ENCODE results near the gene NEU4. TPM values are rescaled to one million over a fixed set of nuclear protein-coding genes. Genes with fewer than 3 reads are reported as not detected.

Gene NEU4
- total RNA-seq, 1 donor from 2014 or later, result under 0.01 TPM

DNA sequence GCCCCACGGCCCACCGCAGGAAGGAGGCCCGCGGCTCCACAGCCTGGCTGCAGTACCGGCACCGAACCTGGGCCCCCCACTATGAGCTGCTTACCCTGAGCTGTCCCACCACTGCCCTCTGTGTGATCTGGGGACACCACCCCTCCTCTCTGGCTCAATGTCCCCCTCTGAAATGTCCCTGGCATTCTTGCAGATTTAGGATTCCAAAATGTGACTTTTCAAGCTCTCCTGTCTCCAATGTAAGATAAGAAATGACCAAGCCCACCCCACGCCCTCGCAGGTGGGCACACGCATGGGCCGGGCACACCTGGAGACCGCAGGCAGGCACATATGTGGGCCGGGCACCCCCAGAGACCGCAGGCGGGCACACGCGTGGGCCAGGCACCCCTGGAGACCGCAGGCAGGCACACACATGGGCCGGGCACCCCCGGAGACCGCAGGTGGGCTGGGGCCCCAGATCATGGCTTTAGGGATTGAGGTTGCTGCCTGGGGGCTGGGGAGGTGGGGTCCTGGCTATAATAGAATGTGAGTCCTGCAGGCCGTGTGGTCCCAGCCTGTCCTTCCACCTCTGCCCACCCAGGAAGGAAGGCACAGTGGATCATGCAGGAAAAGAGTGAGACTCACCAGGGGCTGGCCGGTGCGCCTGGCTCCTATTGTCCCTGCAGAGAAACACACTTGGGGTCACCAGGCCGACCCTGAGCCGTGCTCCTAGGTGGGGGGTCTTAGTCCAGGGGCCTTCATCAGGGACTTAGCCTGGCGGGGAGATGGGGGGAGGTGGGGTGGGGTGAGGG, 42.5 kb downstream of the NEU4 start:
- no peak for DNase-seq (ENCODE audit: low read depth in 2 of 2)

DNA sequence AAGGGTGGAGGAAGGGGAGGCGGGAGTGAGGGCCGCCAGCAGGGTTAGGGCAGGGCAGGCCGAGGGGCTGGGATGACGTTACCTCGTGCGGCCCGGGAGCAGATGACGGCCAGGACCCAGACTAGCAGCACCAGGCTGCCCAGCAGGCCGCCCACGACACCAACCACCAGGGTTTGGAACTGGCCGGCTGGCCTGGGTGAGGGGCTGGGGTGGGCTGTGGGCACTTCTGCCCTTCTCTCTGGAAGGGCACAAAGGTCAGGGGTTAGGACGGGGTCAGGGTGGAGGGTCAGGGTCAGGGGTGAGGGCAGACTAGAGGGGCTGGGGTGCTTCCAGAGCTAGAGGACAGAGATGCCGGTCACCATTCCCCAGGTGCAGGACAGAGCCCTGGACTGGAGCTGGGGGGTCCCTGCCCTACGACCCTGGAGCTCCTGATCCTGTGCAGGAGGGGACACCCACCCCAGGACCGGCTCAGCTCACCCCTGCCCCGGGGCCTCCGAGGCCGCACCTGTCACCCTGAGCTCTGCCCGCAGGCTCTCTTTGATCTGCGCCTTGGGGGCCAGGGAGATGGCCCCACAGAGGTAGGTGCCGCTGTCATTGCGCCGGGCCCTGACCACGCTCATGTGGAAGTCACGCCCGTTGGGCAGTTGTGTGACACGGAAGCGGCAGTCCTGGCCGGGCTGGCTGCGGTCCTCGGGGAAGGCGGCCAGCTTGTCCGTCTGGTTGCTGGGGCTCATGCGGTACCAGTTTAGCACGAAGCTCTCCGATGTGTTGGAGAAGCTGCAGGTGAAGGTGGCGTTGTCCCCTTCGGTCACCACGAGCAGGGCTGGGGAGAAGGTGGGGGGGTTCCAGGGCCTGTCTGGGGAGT, 43.4 kb downstream of the NEU4 start:
- no peak for DNase-seq (ENCODE audit: low read depth in 2 of 2)

- DNase-seq (ENCODE audit: low read depth in 2 of 2), result no peak
Measured at GRCh38 chr2:241852981-241853631, 44.1 kb downstream of the NEU4 start.

- no peak for DNase-seq (ENCODE audit: low read depth in 2 of 2)
Measured at GRCh38 chr2:241853651-241854341, 44.8 kb downstream of the NEU4 start.

- peak in 1 of 2 donors; percentile 75 for DNase-seq (ENCODE audit: low read depth in 2 of 2)
Measured at GRCh38 chr2:241854342-241855244, 45.6 kb downstream of the NEU4 start.

GRCh38 chr2:241855245-241855887, 46.4 kb downstream of the NEU4 start:
- no peak for DNase-seq (ENCODE audit: low read depth in 2 of 2)

DNA sequence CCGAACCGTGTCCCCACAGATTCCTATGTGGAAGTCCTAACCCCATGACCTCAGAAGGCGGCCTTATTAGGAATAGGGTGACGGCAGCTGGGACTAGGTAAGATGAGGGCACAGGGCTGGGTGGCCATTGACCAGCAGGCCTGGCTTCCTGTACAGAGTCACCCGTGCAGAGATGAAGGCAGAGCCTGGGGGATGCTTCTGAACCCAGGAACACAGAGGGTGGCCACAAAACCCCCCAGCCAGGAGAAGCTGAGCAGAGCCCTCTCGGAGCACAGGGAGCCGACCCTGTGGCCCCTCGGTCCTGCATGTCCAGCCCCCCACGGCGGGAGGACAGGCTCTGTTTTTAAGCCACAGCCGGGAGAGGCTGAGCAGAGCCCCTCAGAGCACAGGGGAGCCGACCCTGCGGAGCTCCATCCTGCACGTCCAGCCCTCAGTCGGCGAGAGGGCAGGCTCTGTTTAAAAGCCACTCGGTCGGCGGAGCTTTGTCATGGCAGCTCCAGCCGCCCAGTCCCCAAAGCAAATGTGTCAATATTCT, 47.0 kb downstream of the NEU4 start:
- DNase-seq (ENCODE audit: low read depth in 2 of 2), result no peak

DNA sequence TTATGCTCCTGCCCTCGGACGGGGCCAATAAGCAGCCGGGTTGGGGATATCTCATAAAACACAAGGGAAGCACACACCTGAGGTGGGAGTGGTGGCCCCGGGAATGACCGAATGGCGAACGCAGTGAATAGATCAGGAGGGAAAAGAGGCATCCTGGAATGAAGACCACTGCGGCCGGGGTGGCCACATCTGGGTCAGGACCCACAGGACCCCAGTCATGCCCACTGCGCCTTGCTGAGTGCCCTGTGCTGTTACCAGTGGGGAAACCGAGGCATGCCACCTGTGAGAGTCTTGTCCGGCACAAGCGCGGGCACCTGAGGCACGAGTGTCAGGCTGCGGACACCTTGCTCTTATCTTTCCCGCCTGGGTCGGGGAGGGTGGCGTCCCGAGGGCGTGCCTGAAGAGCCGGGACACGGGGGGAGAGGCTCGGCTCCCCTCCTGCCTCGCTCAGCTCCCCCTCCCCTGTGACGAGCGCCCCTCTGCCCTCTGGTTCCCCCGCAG, 48.1 kb downstream of the NEU4 start:
- DNase-seq (ENCODE audit: low read depth in 2 of 2), result no peak

DNA sequence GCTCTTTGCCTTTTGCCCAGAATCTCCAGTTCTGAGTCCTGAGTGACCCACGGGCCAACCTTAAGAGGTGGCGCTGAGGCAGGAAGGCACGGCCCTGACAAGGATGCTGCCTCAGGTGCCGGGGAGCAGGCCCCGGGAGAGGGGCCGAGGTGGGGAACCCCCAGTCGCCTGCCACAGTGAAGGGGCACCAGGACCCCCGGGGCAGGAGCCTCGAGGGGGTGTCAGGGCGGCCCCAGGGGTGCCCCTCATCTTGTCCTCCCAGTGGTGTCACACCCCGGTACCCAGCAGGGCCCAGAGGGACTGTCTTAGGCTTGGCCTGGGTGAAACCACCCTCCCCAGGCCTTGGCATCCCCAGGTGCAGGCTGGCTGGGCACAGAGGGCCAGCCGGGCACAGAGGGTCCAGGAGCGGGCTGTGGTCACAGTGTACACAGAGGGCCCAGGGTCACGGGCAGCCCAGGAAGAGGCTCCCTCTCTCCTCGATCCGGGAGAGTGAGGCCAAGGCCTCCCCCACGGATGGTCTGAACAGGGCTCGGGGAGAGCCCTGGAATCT, 48.7 kb downstream of the NEU4 start:
- no peak for DNase-seq (ENCODE audit: low read depth in 2 of 2)

- DNase-seq (ENCODE audit: low read depth in 2 of 2), result no peak
Measured at GRCh38 chr2:241858206-241859016, 49.4 kb downstream of the NEU4 start, which contains the start of gene PDCD1. TSS of gene PDCD1 (minus strand) at chr2:241858894. CDS start at chr2:241858838, 56 bp downstream.

DNA sequence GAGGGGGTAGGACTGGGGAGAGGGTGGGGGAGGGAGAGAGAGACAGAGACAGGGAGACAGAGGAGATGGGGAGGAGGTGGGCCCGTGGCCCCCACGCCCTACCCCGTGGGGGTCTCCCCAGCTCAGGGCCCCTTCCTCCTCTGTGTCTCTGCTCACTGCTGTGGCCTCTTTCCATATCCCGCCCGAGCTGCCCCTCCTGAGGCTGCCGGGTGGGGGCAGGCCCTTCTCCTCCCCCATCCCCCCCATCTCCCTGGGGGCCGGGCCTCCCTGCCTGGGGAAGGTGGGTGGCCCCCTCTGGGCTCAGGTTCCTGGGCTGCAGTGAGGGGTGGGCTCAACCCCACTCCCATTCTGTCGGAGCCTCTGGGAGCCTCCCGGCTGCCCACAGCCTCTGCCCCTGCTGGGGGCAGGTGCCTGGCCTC, 50.0 kb downstream of the NEU4 start:
- no peak for DNase-seq (ENCODE audit: low read depth in 2 of 2)

- peak in 1 of 2 donors; percentile 74 for DNase-seq (ENCODE audit: low read depth in 2 of 2)
Measured at GRCh38 chr2:241859436-241860183, 50.6 kb downstream of the NEU4 start.

DNA sequence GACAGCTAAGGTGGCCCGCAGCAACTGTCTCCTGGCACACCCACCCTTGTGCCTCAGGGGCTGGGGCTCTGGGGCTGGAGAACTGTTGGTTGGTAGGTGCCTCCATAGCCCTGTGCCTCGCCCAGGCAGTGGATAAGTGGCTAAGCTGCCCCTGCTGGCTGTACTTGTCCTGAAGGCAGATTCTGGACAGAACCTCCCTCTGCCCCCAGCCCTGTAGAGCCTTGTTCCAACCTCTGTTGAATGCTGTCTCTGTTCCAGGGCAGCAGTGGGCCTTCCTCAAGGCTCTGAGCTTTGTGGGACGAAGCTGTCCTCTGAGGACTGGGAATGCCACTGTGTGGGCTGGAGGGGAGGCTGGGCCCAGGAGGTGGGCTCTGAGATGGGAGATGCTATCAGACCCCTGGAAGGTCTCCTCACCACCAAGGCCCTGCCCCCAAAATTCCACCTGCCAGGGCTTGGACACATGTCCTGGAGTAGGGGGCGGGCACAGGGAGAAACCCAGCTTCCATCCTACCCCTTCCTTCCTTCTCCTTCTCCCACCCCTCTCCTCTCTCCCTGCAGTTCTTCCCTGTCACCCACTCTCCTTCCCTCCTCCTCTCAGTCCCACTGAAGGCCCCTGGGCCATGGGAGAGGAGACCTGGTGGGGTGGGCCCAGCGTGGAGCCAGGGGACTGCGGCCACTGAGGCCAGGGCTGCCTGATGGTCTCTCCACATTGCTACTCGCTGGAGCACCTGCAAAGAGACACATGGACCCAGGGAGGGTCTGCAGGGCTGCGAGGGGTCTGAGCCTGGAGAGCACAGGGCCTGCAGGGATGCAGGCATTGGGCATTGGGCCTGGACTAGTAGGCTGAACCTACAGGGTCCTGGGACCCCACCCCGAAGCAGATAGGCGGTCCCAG, 51.4 kb downstream of the NEU4 start:
- DNase-seq (ENCODE audit: low read depth in 2 of 2), result no peak

GRCh38 chr2:241861264-241861663, 52.3 kb downstream of the NEU4 start:
- no peak for DNase-seq (ENCODE audit: low read depth in 2 of 2)

DNA sequence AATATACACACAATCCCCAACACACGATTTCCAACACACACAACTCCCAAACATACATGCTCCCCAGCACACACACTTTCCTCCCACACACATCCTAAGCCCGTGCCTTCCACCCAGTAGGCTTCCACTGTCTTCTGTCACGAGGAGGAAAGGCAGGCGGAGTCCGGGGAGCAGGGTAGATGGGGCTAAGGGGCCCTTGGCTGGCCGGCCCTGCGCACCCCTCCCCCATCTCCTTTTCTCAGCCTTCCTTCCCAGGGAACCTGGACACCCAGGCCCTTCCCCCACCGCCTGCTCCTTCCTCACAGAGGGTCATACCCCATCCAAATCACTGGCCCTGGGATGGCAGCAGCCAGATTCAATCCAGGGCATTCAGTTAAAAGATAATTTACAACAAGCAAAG, 53.1 kb downstream of the NEU4 start:
- DNase-seq (ENCODE audit: low read depth in 2 of 2), result no peak

DNA sequence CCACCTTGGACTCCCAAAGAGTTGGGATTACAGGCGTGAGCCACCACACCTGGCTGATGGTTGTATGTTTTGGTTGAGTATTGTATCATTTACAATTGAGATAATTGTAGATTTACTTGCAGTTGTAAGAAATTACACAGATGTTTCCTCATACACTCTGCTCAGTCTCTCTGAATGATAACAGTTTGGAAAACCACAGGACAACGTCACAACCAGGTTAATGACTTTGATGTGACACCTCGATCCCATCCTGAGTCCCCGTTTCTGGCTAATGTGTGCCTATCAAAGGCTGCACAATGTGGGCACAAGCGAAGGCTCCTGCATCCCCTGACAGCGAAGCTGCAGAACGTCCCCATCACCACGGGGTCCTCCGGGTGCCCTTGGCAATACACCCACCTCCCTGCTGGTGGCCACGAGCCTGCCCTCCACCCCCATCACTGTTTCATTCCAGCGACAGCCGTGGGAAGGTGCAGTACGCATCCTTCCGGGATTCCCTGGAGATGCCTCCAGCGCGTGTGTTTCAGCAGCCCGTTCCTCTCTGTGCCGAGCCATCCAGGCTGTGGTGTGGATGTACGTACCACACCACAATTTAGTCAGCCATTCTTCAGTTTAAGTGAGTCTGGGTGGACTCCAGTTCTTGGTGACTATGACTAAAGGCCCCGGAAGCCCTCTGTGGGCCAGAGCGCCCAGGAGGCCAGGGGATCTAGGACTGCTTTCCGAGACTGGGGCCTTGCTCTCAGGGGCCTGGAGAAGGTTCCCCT, 54.0 kb downstream of the NEU4 start:
- DNase-seq (ENCODE audit: low read depth in 2 of 2), result no peak

All from lung microvascular endothelial cell (primary cell).